GM23338 (cell line): Measurements from ENCODE around the gene PXDN. TPM values are rescaled to one million over a fixed set of nuclear protein-coding genes. Genes with fewer than 3 reads are reported as not detected.
A peak's percentile ranks its signal among the peaks of the same experiment; 100 is the strongest.
"Not testable (repeated sequence)": the region's sequence is repeated elsewhere in the genome, so short reads cannot be mapped to it uniquely, and the experiment has no call there.

ENCODE experiments used
- ATAC-seq: fragments of 200-7000 bp; cut with Tn5 transposase; 3 replicates; pipeline ENCODE4 v1.9.1; 2020
- DNase-seq: peaks from one replicate; pipeline ENCODE4 v3.0.0-alpha.2; 2015; ENCODE audit warnings: low spot score
- H2AFZ ChIP-seq: fragments of 200-600 bp; sonication (generic); 2 replicates; pipeline ENCODE4 v1.8.0; 2016; ENCODE audit warnings: antibody characterized with exemption, mild to moderate bottlenecking, moderate library complexity
- H3F3A ChIP-seq: fragments of 200-600 bp; sonication (generic); replicated peaks from 2 replicates; pipeline ENCODE4 v1.8.0; 2017; ENCODE audit warnings: antibody characterized with exemption, mixed run types, low read depth
- H3K27ac ChIP-seq: fragments of 200-600 bp; sonication (generic); 2 replicates; pipeline ENCODE4 v1.6.1; 2016; ENCODE audit warnings: low read depth
- H3K27me3 ChIP-seq: fragments of 200-600 bp; sonication (generic); 2 replicates; pipeline ENCODE4 v1.8.0; 2016; ENCODE audit warnings: mild to moderate bottlenecking, mixed run types, moderate library complexity; ENCODE audit not compliant: insufficient read depth
- H3K36me3 ChIP-seq: fragments of 200-600 bp; sonication (generic); 2 replicates; pipeline ENCODE4 v1.8.0; 2016; ENCODE audit warnings: mild to moderate bottlenecking; ENCODE audit not compliant: insufficient read depth
- H3K4me1 ChIP-seq: fragments of 200-600 bp; sonication (generic); 2 replicates; pipeline ENCODE4 v1.8.0; 2016; ENCODE audit warnings: mild to moderate bottlenecking, moderate library complexity; ENCODE audit not compliant: insufficient read depth
- H3K4me2 ChIP-seq: fragments of 200-600 bp; sonication (generic); 2 replicates; pipeline ENCODE4 v1.7.1; 2017; ENCODE audit warnings: mixed run types
- H3K4me3 ChIP-seq: fragments of 200-600 bp; sonication (generic); 2 replicates; pipeline ENCODE4 v1.6.1; 2016; ENCODE audit warnings: mixed run types
- H3K79me2 ChIP-seq: fragments of 200-600 bp; sonication (generic); replicated peaks from 2 replicates; pipeline ENCODE4 v1.8.0; 2017; ENCODE audit warnings: mild to moderate bottlenecking; ENCODE audit not compliant: insufficient read depth
- H3K9me2 ChIP-seq: fragments of 200-600 bp; sonication (generic); 2 replicates; pipeline ENCODE4 v1.8.0; 2017; ENCODE audit not compliant: insufficient read depth
- H4K20me1 ChIP-seq: fragments of 200-600 bp; sonication (generic); replicated peaks from 2 replicates; pipeline ENCODE4 v1.8.0; 2017; ENCODE audit warnings: mild to moderate bottlenecking; ENCODE audit not compliant: insufficient read depth
- H3K27ac Mint-ChIP-seq: 2 replicates; pipeline ENCODE4 v1.8.0; 2020; ENCODE audit warnings: inconsistent platforms, mild to moderate bottlenecking, moderate library complexity, mixed read lengths
- H3K27me3 Mint-ChIP-seq: 3 replicates; pipeline ENCODE4 v1.8.0; 2022; ENCODE audit warnings: low read depth, mild to moderate bottlenecking, moderate library complexity, mixed read lengths, inconsistent platforms; ENCODE audit not compliant: insufficient read depth, poor library complexity
- H3K36me3 Mint-ChIP-seq: 3 replicates; pipeline ENCODE4 v1.8.0; 2021; ENCODE audit warnings: low read depth, mild to moderate bottlenecking, inconsistent platforms, moderate library complexity, mixed read lengths
- H3K4me1 Mint-ChIP-seq: 3 replicates; pipeline ENCODE4 v1.8.0; 2020; ENCODE audit warnings: mild to moderate bottlenecking, inconsistent platforms, mixed read lengths
- H3K4me3 Mint-ChIP-seq: 3 replicates; pipeline ENCODE4 v1.8.0; 2021; ENCODE audit warnings: moderate library complexity, mild to moderate bottlenecking, inconsistent platforms, mixed read lengths
- H3K9me3 Mint-ChIP-seq: 3 replicates; pipeline ENCODE4 v1.8.0; 2020; ENCODE audit warnings: moderate library complexity, mild to moderate bottlenecking, inconsistent platforms, mixed read lengths
- CREB1 ChIP-seq: fragments of 250-450 bp; sonication (Bioruptor Pico); IDR thresholded peaks from 2 replicates; pipeline ENCODE4 v1.5.0; 2020; ENCODE audit warnings: low read depth, mild to moderate bottlenecking, moderate library complexity
- NANOG ChIP-seq: IDR thresholded peaks from 2 replicates; pipeline ENCODE4 v1.6.1; 2016; ENCODE audit warnings: antibody characterized with exemption, borderline replicate concordance
- STAT1 ChIP-seq: IDR thresholded peaks from one replicate; pipeline ENCODE4 v1.6.1; 2016; ENCODE audit warnings: antibody characterized with exemption; ENCODE audit not compliant: unreplicated experiment
- ZNF331 ChIP-seq: fragments of 250-450 bp; sonication (Bioruptor Pico); IDR thresholded peaks from 2 replicates; pipeline ENCODE4 v1.5.0; 2020; ENCODE audit warnings: low read depth, mild to moderate bottlenecking, moderate library complexity
- polyA plus RNA-seq: library from polyadenylated mRNA; unstranded; fragments of >200 nt; fragmentation: Nextera tagmentation; extraction: Ambion mirVana; gene quantifications from 2 replicates; pipeline ENCODE4 v1.2.1, GENCODE V29; 2016
- total RNA-seq: library from RNA; depleted of rRNA; stranded (reverse); fragments of >200 nt; shearing (Covaris generic); gene quantifications from 2 replicates; pipeline ENCODE4 v1.2.3, GENCODE V29; 2014
- TF ChIP-seq, protein P1 (sequence below): fragments of 250-450 bp; sonication (Bioruptor Pico); IDR thresholded peaks from 2 replicates; pipeline ENCODE4 v1.5.0; 2020; ENCODE audit warnings: mild to moderate bottlenecking, moderate library complexity
- TF ChIP-seq, protein P2 (sequence below): IDR thresholded peaks from 2 replicates; pipeline ENCODE4 v1.6.1; 2016; ENCODE audit warnings: antibody characterized with exemption
- TF ChIP-seq, protein P3 (sequence below): IDR thresholded peaks from one replicate; pipeline ENCODE4 v1.6.1; 2018; ENCODE audit warnings: antibody characterized with exemption; ENCODE audit not compliant: unreplicated experiment

PXDN gene
- total and polyA plus RNA-seq, 2 experiments from 2014 or later, result 42.2 to 225 TPM

DNA sequence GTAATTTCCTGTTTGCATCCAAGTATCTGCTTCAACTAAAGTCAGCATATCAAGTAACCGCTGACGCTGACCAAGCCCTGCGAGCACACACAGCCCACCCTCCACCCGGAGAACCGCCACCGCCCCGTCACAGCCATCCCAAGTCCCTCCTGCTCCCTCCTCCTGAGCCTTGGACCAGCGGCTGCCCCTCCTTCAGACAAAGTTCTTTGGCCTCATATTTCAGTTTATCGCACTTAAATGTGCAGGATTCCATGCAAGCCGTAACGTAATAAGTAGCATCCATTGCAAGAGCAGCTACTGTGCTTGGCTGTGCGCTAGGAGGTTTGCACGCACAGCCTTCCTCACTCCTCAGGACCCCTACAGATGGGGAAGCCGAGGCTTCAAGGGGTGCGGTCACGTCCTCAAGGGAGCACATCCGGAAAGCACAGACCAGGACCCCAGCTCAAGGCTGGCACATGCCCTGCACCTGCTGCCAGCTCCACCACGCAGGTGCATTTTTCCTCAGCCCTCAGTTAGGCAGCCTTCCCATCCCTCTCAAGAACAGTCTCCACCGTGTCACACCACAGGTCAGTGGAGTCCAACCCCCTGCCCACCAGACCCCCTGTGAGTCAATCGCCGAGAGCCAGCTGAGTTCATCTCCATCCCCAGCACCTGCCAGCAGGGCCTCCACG, 17.1 kb downstream of the PXDN start (continued):
- TF ChIP-seq, protein P1, sequence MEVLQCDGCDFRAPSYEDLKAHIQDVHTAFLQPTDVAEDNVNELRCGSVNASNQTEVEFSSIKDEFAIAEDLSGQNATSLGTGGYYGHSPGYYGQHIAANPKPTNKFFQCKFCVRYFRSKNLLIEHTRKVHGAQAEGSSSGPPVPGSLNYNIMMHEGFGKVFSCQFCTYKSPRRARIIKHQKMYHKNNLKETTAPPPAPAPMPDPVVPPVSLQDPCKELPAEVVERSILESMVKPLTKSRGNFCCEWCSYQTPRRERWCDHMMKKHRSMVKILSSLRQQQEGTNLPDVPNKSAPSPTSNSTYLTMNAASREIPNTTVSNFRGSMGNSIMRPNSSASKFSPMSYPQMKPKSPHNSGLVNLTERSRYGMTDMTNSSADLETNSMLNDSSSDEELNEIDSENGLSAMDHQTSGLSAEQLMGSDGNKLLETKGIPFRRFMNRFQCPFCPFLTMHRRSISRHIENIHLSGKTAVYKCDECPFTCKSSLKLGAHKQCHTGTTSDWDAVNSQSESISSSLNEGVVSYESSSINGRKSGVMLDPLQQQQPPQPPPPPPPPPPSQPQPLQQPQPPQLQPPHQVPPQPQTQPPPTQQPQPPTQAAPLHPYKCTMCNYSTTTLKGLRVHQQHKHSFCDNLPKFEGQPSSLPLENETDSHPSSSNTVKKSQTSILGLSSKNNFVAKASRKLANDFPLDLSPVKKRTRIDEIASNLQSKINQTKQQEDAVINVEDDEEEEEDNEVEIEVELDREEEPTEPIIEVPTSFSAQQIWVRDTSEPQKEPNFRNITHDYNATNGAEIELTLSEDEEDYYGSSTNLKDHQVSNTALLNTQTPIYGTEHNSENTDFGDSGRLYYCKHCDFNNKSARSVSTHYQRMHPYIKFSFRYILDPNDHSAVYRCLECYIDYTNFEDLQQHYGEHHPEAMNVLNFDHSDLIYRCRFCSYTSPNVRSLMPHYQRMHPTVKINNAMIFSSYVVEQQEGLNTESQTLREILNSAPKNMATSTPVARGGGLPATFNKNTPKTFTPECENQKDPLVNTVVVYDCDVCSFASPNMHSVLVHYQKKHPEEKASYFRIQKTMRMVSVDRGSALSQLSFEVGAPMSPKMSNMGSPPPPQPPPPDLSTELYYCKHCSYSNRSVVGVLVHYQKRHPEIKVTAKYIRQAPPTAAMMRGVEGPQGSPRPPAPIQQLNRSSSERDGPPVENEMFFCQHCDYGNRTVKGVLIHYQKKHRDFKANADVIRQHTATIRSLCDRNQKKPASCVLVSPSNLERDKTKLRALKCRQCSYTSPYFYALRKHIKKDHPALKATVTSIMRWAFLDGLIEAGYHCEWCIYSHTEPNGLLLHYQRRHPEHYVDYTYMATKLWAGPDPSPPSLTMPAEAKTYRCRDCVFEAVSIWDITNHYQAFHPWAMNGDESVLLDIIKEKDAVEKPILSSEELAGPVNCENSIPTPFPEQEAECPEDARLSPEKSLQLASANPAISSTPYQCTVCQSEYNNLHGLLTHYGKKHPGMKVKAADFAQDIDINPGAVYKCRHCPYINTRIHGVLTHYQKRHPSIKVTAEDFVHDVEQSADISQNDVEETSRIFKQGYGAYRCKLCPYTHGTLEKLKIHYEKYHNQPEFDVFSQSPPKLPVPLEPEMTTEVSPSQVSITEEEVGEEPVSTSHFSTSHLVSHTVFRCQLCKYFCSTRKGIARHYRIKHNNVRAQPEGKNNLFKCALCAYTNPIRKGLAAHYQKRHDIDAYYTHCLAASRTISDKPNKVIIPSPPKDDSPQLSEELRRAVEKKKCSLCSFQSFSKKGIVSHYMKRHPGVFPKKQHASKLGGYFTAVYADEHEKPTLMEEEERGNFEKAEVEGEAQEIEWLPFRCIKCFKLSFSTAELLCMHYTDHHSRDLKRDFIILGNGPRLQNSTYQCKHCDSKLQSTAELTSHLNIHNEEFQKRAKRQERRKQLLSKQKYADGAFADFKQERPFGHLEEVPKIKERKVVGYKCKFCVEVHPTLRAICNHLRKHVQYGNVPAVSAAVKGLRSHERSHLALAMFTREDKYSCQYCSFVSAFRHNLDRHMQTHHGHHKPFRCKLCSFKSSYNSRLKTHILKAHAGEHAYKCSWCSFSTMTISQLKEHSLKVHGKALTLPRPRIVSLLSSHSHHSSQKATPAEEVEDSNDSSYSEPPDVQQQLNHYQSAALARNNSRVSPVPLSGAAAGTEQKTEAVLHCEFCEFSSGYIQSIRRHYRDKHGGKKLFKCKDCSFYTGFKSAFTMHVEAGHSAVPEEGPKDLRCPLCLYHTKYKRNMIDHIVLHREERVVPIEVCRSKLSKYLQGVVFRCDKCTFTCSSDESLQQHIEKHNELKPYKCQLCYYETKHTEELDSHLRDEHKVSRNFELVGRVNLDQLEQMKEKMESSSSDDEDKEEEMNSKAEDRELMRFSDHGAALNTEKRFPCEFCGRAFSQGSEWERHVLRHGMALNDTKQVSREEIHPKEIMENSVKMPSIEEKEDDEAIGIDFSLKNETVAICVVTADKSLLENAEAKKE (CRISPR knock-in tag), result no peak
- TF ChIP-seq, protein P2, sequence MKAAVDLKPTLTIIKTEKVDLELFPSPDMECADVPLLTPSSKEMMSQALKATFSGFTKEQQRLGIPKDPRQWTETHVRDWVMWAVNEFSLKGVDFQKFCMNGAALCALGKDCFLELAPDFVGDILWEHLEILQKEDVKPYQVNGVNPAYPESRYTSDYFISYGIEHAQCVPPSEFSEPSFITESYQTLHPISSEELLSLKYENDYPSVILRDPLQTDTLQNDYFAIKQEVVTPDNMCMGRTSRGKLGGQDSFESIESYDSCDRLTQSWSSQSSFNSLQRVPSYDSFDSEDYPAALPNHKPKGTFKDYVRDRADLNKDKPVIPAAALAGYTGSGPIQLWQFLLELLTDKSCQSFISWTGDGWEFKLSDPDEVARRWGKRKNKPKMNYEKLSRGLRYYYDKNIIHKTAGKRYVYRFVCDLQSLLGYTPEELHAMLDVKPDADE, result no peak

DNA sequence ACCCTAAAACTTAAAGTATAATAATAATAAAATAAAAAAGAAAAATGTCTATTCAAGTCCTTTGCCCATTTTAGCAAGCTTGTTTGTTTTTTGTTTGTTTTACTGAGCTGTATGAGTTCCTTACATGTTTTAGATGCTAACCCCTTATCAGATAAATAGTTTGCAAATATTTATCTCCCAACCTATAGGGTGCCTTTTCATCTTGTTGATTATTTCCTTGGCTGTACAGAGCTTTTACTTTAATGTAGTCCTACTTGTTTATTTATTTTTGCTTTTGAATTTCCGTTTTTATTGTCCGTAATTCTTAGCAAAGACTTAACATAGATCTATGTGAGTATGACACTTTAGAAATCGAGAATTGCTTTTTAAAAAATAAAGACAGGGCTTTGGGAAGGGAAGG, 17.8 kb downstream of the PXDN start:
- peaks cover 94% of the 10 kb centered on the region for H3K79me2 ChIP-seq

DNA sequence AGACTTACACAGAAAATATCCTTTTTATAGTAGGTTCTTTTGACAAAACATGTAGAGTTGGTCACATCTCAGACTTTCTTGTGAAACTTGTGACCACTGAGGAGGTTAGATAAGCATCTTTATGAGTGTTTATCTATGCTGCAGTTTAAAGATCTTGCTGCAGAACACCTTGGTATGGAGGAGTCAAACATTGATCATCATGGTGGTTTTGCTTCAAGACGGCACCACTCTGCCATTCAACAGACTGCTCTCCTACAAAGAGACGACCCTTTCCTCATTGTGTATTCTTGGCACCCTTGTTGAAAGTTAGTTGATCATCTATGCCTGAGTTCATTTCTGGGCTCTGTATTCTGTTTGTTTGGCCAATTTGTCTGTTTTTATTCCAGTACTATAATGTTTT, 20.0 kb downstream of the PXDN start:
- H3K27me3 Mint-ChIP-seq, ATAC-seq, H3K36me3 ChIP-seq, H3K4me3 Mint-ChIP-seq, H3K9me3 Mint-ChIP-seq, H2AFZ ChIP-seq, H3K4me2 ChIP-seq, H3K36me3 Mint-ChIP-seq, H3K27me3 ChIP-seq, H3F3A ChIP-seq, H3K27ac ChIP-seq, H3K9me2 ChIP-seq, H3K27ac Mint-ChIP-seq, DNase-seq, H3K4me3 ChIP-seq: not testable (repeated sequence)
- Histone ChIP-seq H3K4me1 (peaks cover 13% of the 10 kb centered on the region), H4K20me1 (peaks cover 23% of the 10 kb centered on the region; the same call in 1 of the 2 replicates), H3K79me2 (peaks cover 86% of the 10 kb centered on the region)
- H3K4me1 Mint-ChIP-seq, result peaks cover 37% of the 10 kb centered on the region

More for the DNA sequence above, 17.8 kb downstream of the PXDN start:
- Histone ChIP-seq H4K20me1 (peaks cover 23% of the 10 kb centered on the region; the same call in 1 of the 2 replicates), H2AFZ (no peak overlapping the region), H3K9me2 (0 out of 2 replicates have a peak, but pooled peaks cover 8% of the 10 kb centered on the region), H3F3A (0 out of 2 replicates have a peak, but pooled peaks cover 9% of the 10 kb centered on the region), H3K4me1 (peaks cover 35% of the 10 kb centered on the region), H3K4me3 (no peak overlapping the region), H3K27me3 (no peaks in the 10 kb centered on the region), H3K4me2 (no peak overlapping the region), H3K36me3 (no peaks in the 10 kb centered on the region), H3K27ac (no peak overlapping the region)
- Mint-ChIP-seq H3K4me3 (no peak overlapping the region), H3K36me3 (0 out of 3 replicates have a peak, but pooled peaks cover 6% of the 10 kb centered on the region), H3K27ac (peak overlapping the region; percentile 24; the same call in 1 of the 2 replicates), H3K4me1 (peaks cover 47% of the 10 kb centered on the region), H3K9me3 (no peaks in the 10 kb centered on the region), H3K27me3 (no peaks in the 10 kb centered on the region)
- no peak for DNase-seq
- no peak for ATAC-seq
- TF ChIP-seq, protein P3, sequence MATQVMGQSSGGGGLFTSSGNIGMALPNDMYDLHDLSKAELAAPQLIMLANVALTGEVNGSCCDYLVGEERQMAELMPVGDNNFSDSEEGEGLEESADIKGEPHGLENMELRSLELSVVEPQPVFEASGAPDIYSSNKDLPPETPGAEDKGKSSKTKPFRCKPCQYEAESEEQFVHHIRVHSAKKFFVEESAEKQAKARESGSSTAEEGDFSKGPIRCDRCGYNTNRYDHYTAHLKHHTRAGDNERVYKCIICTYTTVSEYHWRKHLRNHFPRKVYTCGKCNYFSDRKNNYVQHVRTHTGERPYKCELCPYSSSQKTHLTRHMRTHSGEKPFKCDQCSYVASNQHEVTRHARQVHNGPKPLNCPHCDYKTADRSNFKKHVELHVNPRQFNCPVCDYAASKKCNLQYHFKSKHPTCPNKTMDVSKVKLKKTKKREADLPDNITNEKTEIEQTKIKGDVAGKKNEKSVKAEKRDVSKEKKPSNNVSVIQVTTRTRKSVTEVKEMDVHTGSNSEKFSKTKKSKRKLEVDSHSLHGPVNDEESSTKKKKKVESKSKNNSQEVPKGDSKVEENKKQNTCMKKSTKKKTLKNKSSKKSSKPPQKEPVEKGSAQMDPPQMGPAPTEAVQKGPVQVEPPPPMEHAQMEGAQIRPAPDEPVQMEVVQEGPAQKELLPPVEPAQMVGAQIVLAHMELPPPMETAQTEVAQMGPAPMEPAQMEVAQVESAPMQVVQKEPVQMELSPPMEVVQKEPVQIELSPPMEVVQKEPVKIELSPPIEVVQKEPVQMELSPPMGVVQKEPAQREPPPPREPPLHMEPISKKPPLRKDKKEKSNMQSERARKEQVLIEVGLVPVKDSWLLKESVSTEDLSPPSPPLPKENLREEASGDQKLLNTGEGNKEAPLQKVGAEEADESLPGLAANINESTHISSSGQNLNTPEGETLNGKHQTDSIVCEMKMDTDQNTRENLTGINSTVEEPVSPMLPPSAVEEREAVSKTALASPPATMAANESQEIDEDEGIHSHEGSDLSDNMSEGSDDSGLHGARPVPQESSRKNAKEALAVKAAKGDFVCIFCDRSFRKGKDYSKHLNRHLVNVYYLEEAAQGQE, result no peak
- TF ChIP-seq STAT1 (no peak), ZNF331 (CRISPR knock-in tag) (no peak), CREB1 (CRISPR knock-in tag) (no peak), NANOG (no peak)
